ENCODE measurements around the gene GRAP2.

- TF ChIP-seq SIX5 (IDR thresholded peaks at IDR 0.05; ENCODE audit: low read depth, low read length, severe bottlenecking): no peak
- TF ChIP-seq MTA3 (IDR thresholded peaks at IDR 0.05; ENCODE audit: borderline replicate concordance, low read length): no peak
Measured at GRCh38 chr22:39894554-39895092, 6.3 kb upstream of the GRAP2 start.
